DND-41 (cell line): Measurements from ENCODE around the gene NINJ1.

Experiments used
- ATAC-seq: fragments of 200-7000 bp; cut with Tn5 transposase; 3 replicates; pipeline ENCODE4 v1.9.1; 2021; ENCODE audit warnings: low read depth; ENCODE audit not compliant: insufficient read depth
- DNase-seq: peaks from one replicate; pipeline ENCODE4 v3.0.0-alpha.2; 2020
- H2AFZ ChIP-seq: 2 replicates; pipeline ENCODE4 v1.6.0; 2012; ENCODE audit warnings: low read depth, low read length
- H3K27ac ChIP-seq: 2 replicates; pipeline ENCODE4 v1.5.1; 2012; ENCODE audit warnings: low read length, inconsistent platforms
- H3K27me3 ChIP-seq: fragments of 200-600 bp; sonication (generic); 2 replicates; pipeline ENCODE4 v1.6.0; 2012; ENCODE audit warnings: low read length, mild to moderate bottlenecking, inconsistent platforms; ENCODE audit not compliant: insufficient read depth, poor library complexity
- H3K36me3 ChIP-seq: 2 replicates; pipeline ENCODE4 v1.5.1; 2012; ENCODE audit warnings: low read length, inconsistent platforms; ENCODE audit not compliant: insufficient read depth
- H3K4me1 ChIP-seq: 2 replicates; pipeline ENCODE4 v1.5.1; 2012; ENCODE audit warnings: mild to moderate bottlenecking, low read length; ENCODE audit not compliant: insufficient read depth
- H3K4me2 ChIP-seq: 2 replicates; pipeline ENCODE4 v1.6.0; 2012; ENCODE audit warnings: mild to moderate bottlenecking, moderate library complexity, low read length, inconsistent platforms; ENCODE audit not compliant: insufficient read depth
- H3K4me3 ChIP-seq, 2 experiments: fragments of 200-600 bp in 1 of 2; shearing (Covaris generic) in 1 of 2; 2 replicates each; pipeline ENCODE4 v1.5.1; 2012 to 2016; ENCODE audit warnings: inconsistent platforms in 2 of 2, low read length in 2 of 2, mild to moderate bottlenecking in 2 of 2, low read depth in 1 of 2, moderate library complexity in 1 of 2
- H3K79me2 ChIP-seq: 2 replicates; pipeline ENCODE4 v1.6.0; 2012; ENCODE audit warnings: low read length, inconsistent platforms; ENCODE audit not compliant: insufficient read depth
- H3K9ac ChIP-seq: 2 replicates; pipeline ENCODE4 v1.6.0; 2012; ENCODE audit warnings: low read depth, mild to moderate bottlenecking, inconsistent platforms, low read length, moderate library complexity
- H3K9me3 ChIP-seq: 2 replicates; pipeline ENCODE4 v1.5.1; 2012; ENCODE audit warnings: low read length, moderate library complexity, mild to moderate bottlenecking, inconsistent platforms; ENCODE audit not compliant: insufficient read depth, severe bottlenecking
- H4K20me1 ChIP-seq: 2 replicates; pipeline ENCODE4 v1.6.0; 2012; ENCODE audit warnings: low read length; ENCODE audit not compliant: insufficient read depth
- CTCF ChIP-seq: IDR thresholded peaks from 2 replicates; pipeline ENCODE4 v1.5.1; 2012; ENCODE audit warnings: borderline replicate concordance, low read length, moderate library complexity, mild to moderate bottlenecking; ENCODE audit not compliant: poor library complexity, severe bottlenecking; ENCODE audit errors: extremely low read depth
- EZH2 ChIP-seq: IDR thresholded peaks from 3 replicates; pipeline ENCODE4 v1.6.1; 2012; ENCODE audit warnings: borderline replicate concordance, low read depth, mild to moderate bottlenecking, moderate library complexity, low read length, inconsistent platforms; ENCODE audit not compliant: severe bottlenecking

The NINJ1 gene

GRCh38 chr9:93172666-93173364, 38.8 kb upstream of the NINJ1 start:
- Histone ChIP-seq H3K27me3 (no peaks in the 10 kb centered on the region), H3K9ac (no peak overlapping the region), H3K27ac (no peak overlapping the region), H3K4me3 (no peak overlapping the region), H3K79me2 (no peaks in the 10 kb centered on the region), H4K20me1 (no peaks in the 10 kb centered on the region), H3K9me3 (no peaks in the 10 kb centered on the region), H3K36me3 (no peaks in the 10 kb centered on the region), H2AFZ (no peak overlapping the region), H3K4me2 (no peak overlapping the region), H3K4me1 (no peaks in the 10 kb centered on the region)
- TF ChIP-seq EZH2 = no peak
- no peak for TF ChIP-seq CTCF
- DNase-seq (no peak), ATAC-seq (no peak)

DNA sequence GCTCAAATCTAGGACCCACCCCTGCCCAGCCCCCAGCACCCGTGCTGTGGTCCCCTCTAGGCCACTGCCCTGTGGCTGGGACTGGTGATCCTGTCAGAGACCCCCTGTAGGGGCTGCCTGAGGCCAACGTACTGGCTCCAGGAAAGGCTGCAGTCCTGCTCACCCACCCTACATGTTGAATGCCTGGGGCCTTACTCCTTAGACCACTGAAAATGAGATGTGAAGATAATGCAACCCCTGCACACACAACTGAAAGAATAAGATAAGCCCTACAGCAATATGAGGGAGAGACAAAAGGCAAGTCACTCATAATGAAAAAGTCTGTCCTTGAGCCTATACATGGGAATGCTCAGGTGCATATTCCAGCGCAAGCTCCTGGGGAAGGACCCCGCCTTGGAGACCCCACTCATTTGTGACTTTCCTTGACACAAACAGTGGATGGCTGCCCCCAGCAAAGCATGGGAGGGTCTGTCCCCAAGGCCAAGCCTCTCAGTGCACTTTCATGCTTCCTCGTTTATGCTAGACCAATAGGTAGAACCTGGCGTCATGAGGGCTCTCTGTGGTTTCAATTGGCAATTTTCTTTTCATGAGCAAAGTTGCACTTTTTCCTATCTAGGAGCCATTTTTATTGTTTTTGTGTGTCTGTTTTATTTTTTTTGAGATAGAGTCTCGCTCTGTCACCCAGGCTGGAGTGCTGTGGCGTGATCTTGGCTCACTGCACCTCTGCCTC, 37.4 kb upstream of the NINJ1 start:
- DNase-seq (no peak), ATAC-seq (no peak)
- Histone ChIP-seq H3K36me3 (no peaks in the 10 kb centered on the region), H3K9ac (no peak overlapping the region), H4K20me1 (no peaks in the 10 kb centered on the region), H3K27me3 (no peaks in the 10 kb centered on the region), H2AFZ (no peak overlapping the region), H3K9me3 (no peaks in the 10 kb centered on the region), H3K4me1 (no peaks in the 10 kb centered on the region), H3K79me2 (no peaks in the 10 kb centered on the region), H3K4me3 (no peak overlapping the region), H3K27ac (no peak overlapping the region), H3K4me2 (no peak overlapping the region)
- TF ChIP-seq CTCF = no peak
- no peak for TF ChIP-seq EZH2

- TF ChIP-seq CTCF (no peak), EZH2 (no peak)
- no peaks in the 10 kb centered on the region for H3K79me2 ChIP-seq
- no peak for DNase-seq
Measured at GRCh38 chr9:93170571-93170970, 36.5 kb upstream of the NINJ1 start.

More at GRCh38 chr9:93170571-93170970, 36.5 kb upstream of the NINJ1 start:
- no peaks in the 10 kb centered on the region for H3K9me3 ChIP-seq
- no peak overlapping the region for H3K4me3 ChIP-seq
- H3K27me3 ChIP-seq = no peaks in the 10 kb centered on the region
- no peak overlapping the region for H3K9ac ChIP-seq
- no peak overlapping the region for H3K27ac ChIP-seq
- H3K36me3 ChIP-seq = no peaks in the 10 kb centered on the region
- no peaks in the 10 kb centered on the region for H3K4me1 ChIP-seq
- H4K20me1 ChIP-seq = no peaks in the 10 kb centered on the region
- no peak overlapping the region for H3K4me2 ChIP-seq
- H2AFZ ChIP-seq = no peak overlapping the region
- ATAC-seq = no peak
